Neutrophil (primary cell): ENCODE results near the gene URGCP.

ENCODE experiments used
- H3K27ac ChIP-seq: fragments of 200-600 bp; sonication (generic); 2 replicates; pipeline ENCODE4 v1.5.1; 2016; ENCODE audit warnings: mild to moderate bottlenecking, moderate library complexity
- H3K27me3 ChIP-seq: fragments of 200-600 bp; sonication (generic); 2 replicates; pipeline ENCODE4 v1.6.0; 2016; ENCODE audit warnings: mild to moderate bottlenecking
- H3K36me3 ChIP-seq: fragments of 200-600 bp; sonication (generic); 2 replicates; pipeline ENCODE4 v1.5.1; 2017
- H3K4me1 ChIP-seq, 2 experiments: fragments of 200-600 bp in 1 of 2; sonication (generic) in 1 of 2; 1 replicate in 1 of 2; 2 replicates in 1 of 2; pipeline versions ENCODE4 v1.5.1 to v1.6.1; 2013 to 2016; ENCODE audit warnings: low read depth in 1 of 2, low read length in 1 of 2, mild to moderate bottlenecking in 1 of 2, moderate library complexity in 1 of 2; ENCODE audit not compliant: control insufficient read depth in 1 of 2, insufficient read depth in 1 of 2
- H3K4me3 ChIP-seq, 2 experiments: fragments of 200-600 bp in 1 of 2; sonication (generic) in 1 of 2; 1 replicate in 1 of 2; 2 replicates in 1 of 2; pipeline ENCODE4 v1.5.1; 2013 to 2016; ENCODE audit warnings: low read depth in 1 of 2, low read length in 1 of 2, mild to moderate bottlenecking in 1 of 2, moderate library complexity in 1 of 2
- H3K9me3 ChIP-seq: fragments of 200-600 bp; sonication (generic); 2 replicates; pipeline ENCODE4 v1.5.1; 2016
- TF ChIP-seq, protein P1 (sequence below): fragments of 200-600 bp; sonication (generic); IDR thresholded peaks from 2 replicates; pipeline ENCODE4 v1.5.1; 2016; ENCODE audit warnings: antibody characterized with exemption

The URGCP gene

DNA sequence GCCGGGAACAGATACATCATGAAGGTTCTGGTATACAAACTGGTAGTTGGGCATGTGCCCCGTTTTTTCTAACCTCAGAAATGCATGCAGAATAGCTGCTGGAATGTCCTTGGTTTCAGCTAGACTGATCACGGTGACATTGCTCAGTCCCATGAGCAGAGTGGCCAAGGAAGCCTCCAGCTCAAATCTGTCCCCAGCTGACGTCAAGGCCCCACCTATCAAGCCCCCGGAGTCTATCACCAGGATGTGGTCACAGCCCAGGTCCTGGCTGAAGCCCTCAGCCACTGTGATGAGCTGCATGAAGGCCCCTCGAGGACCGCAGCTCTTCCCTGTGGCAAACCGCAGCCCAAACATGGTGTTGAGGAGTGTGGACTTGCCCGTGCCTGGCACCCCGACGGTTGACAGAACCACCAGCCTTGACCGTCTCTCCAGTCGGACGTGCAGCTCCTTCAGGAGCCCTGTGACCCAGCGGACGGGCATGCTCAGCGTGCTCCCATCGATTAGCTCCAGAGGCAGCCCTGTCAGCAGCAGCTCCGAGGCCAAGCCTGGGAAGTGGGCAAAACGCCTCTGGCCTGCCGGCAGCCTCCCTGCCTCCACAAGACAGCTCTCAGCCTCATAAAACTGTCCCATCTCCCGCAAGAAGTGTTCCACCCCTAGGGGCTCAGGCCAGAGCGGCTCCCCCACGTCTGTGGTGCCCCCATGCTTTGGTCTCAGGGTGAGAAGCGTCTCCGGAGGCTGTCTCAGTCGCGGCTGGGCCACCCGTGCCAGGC lies 29.2 kb downstream of the URGCP start:
- H3K27ac ChIP-seq: no peak overlapping the region
- H3K36me3 ChIP-seq: peaks cover 30% of the 10 kb centered on the region

DNA sequence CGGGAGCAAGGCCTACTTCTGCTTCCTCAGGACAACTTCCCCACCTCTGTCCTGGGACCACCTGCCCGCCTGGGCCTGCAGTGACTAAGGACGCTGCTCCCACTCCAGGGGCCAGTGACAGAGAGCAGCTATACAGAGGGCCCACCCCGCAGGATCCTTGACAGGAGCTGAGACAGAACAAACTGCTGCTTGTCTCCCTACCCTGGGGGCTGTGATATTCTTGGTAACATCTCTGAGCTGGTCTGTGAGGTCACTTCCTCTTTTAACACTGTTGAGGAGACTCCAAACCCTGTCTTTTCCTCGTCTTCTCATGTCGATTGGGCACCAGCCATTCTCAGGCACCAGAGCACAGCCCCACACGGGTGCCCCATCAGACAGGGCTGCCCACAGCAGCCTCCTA lies 30.2 kb downstream of the URGCP start:
- Histone ChIP-seq H3K27me3 (no peaks in the 10 kb centered on the region), H3K4me3 (no peak overlapping the region), H3K9me3 (no peaks in the 10 kb centered on the region), H3K4me1 (no peaks in the 10 kb centered on the region), H3K36me3 (peaks cover 30% of the 10 kb centered on the region), H3K27ac (no peak overlapping the region)
- TF ChIP-seq, protein P1, sequence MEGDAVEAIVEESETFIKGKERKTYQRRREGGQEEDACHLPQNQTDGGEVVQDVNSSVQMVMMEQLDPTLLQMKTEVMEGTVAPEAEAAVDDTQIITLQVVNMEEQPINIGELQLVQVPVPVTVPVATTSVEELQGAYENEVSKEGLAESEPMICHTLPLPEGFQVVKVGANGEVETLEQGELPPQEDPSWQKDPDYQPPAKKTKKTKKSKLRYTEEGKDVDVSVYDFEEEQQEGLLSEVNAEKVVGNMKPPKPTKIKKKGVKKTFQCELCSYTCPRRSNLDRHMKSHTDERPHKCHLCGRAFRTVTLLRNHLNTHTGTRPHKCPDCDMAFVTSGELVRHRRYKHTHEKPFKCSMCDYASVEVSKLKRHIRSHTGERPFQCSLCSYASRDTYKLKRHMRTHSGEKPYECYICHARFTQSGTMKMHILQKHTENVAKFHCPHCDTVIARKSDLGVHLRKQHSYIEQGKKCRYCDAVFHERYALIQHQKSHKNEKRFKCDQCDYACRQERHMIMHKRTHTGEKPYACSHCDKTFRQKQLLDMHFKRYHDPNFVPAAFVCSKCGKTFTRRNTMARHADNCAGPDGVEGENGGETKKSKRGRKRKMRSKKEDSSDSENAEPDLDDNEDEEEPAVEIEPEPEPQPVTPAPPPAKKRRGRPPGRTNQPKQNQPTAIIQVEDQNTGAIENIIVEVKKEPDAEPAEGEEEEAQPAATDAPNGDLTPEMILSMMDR: no peak

More for the DNA sequence above, 29.2 kb downstream of the URGCP start:
- no peak overlapping the region for H3K4me3 ChIP-seq
- no peaks in the 10 kb centered on the region for H3K9me3 ChIP-seq
- TF ChIP-seq, protein P1: no peak
- no peaks in the 10 kb centered on the region for H3K27me3 ChIP-seq
- no peaks in the 10 kb centered on the region for H3K4me1 ChIP-seq

DNA sequence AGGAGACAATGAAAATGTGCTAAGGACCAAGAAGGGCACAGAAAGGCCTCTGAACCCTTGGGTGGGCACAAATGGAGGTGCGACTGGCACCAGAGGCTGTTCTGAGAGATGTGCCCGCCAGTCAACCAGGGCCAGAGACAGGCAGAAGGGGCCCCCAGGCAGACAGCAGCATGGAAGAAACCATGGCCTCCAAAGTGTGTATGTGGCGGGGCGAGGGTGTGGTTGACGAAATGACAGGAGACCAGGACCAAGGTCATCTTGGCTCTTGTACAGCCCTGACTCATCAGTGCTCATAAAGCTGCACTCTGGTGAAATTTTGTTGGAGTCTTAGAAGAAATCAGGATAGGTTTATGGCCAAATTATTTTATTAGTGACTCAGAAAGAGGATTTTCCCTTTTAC lies 33.1 kb downstream of the URGCP start:
- no peaks in the 10 kb centered on the region for H3K27me3 ChIP-seq
- H3K4me1 ChIP-seq: peaks cover 17% of the 10 kb centered on the region in 2 experiments
- H3K9me3 ChIP-seq: no peaks in the 10 kb centered on the region
- no peak overlapping the region for H3K27ac ChIP-seq
- H3K4me3 ChIP-seq: no peak overlapping the region
- H3K36me3 ChIP-seq: peaks cover 15% of the 10 kb centered on the region
- TF ChIP-seq, protein P1: no peak

DNA sequence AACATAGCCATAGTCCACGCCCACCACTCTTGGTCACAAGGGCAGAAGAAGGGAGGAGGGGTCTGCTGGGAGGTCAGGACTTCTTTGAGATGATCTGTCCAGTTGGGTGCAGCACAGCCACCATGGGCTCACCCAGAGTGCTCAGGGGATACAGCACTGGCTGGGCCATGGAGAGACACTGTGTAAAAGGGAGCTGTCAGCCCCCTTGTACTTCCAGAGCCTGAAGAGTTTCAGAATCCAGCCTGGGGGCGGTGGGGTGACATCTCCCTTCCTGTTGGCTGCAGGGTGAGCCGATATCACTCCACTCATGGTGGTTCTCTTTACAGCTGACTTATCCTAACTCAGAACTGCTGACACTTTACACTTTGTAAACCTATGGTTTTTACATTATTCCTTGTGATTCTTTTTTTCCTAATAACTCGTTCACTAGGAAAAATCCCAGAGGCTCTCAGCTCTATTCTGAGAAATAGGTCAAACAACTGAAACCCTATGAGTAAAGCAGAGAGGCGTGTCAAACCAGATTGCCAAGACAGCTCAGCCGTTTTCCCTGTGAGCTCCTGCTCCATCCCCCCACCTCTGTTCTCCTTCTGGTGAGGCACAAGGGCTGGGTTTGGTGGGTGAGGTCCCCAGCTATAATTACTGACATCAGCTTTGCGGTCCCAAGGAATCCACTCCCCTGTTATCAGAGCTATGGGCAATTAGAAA lies 33.8 kb downstream of the URGCP start:
- H3K27ac ChIP-seq: no peak overlapping the region
- H3K4me1 ChIP-seq: peaks cover 17 to 20% of the 10 kb centered on the region in 2 experiments
- no peaks in the 10 kb centered on the region for H3K27me3 ChIP-seq
- peaks cover 8% of the 10 kb centered on the region for H3K36me3 ChIP-seq
- no peaks in the 10 kb centered on the region for H3K9me3 ChIP-seq
- TF ChIP-seq, protein P1: no peak
- no peak overlapping the region for H3K4me3 ChIP-seq

DNA sequence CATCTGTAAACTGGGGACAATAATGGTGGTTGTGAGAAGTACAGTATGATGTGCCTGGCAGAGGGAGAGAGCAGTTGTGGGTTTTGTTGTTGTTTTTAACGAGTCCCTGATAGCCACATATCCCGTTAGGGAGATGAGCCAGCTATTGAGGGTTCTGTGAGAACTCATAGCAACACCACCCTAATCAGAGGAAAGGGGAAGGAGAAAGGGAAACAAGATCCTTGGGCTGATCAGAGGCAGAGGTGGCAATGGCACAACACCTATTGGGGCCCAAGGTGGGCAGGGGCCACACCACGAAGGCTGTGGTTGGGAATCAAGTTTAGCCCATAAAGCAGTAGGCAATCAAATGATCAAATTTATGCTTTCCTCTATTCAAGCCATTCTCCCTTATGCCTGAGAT lies 35.3 kb downstream of the URGCP start:
- H3K36me3 ChIP-seq: peaks cover 7% of the 10 kb centered on the region
- no peaks in the 10 kb centered on the region for H3K27me3 ChIP-seq
- H3K4me1 ChIP-seq: peaks cover 17 to 20% of the 10 kb centered on the region in 2 experiments
- H3K27ac ChIP-seq: no peak overlapping the region
- H3K4me3 ChIP-seq: no peak overlapping the region
- no peaks in the 10 kb centered on the region for H3K9me3 ChIP-seq
- TF ChIP-seq, protein P1: no peak
